Peyer's patch (tissue), 4 donors: Measurements from ENCODE around the gene NEIL1.

Source experiments
- CTCF ChIP-seq, 6 experiments: fragments of 450-650 bp in 4 of 6; fragments of 200-600 bp in 2 of 6; sonication (generic) in 1 of 6; IDR thresholded peaks; one replicate each; pipeline ENCODE4 v1.5.1; 2017 to 2019; ENCODE audit warnings: antibody characterized with exemption in 6 of 6, mild to moderate bottlenecking in 3 of 6, moderate library complexity in 1 of 6
- POLR2A ChIP-seq, 2 donors: fragments of 450-650 bp; IDR thresholded peaks; one replicate each; pipeline ENCODE4 v1.5.1; 2017; ENCODE audit warnings: antibody characterized with exemption in 2 of 2, mild to moderate bottlenecking in 2 of 2, moderate library complexity in 2 of 2

- TF ChIP-seq CTCF (IDR thresholded peaks at IDR 0.05), result no peak
- TF ChIP-seq POLR2A (IDR thresholded peaks at IDR 0.05), result no peak
Measured at GRCh38 chr15:75361989-75362641, 15.3 kb downstream of the NEIL1 start.
